Measurements from ENCODE around the gene DSG3. TPM values are rescaled to one million over a fixed set of nuclear protein-coding genes. Genes with fewer than 3 reads are reported as not detected.

The DSG3 gene
- total RNA-seq, 1 donor from 2014 or later, result not detected

DNA sequence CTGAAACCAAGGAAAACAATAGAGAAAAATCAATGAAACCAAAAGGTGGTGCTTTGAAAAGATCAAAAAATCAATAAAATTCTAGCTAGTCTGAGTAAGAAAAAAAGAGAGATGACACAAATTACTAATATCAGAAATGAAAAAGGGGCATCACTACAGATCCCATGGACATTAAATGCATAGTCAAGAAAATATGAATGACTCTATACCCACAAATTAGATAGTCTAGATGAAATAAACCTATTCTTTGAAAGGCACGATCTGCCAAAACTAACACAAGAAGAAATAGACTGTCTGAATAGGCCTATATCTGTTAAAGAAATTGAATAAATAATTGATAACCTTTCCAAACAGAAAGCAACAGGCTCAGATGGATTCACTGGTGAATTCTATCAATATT lies 15.2 kb upstream of the DSG3 start:
- H2AFZ ChIP-seq (replicated peaks), result no peak overlapping the region
- DNase-seq (ENCODE audit: low spot score), result no peak
- H3K27ac ChIP-seq, result no peak overlapping the region
- Mint-ChIP-seq H3K4me1 (no peaks in the 10 kb centered on the region), H3K27me3 (ENCODE audit: insufficient read depth, low read depth) (peaks cover 2% of the 10 kb centered on the region), H3K4me3 (no peak overlapping the region), H3K27ac (no peak overlapping the region), H3K36me3 (no peaks in the 10 kb centered on the region), H3K9me3 (peaks cover 4% of the 10 kb centered on the region)
- no peaks in the 10 kb centered on the region for H3K36me3 ChIP-seq
- no peaks in the 10 kb centered on the region for H3K79me2 ChIP-seq (ENCODE audit: low read depth)
- TF ChIP-seq CTCF (IDR thresholded peaks at IDR 0.05) (no peak), EZH2 (IDR thresholded peaks at IDR 0.05) (no peak), EZH2phosphoT487 (IDR thresholded peaks at IDR 0.05) (no peak)
- H3K4me3 ChIP-seq, result no peak overlapping the region
- no peak overlapping the region for H3K9ac ChIP-seq
- H3K4me1 ChIP-seq, result no peaks in the 10 kb centered on the region
- no peaks in the 10 kb centered on the region for H3K27me3 ChIP-seq
- no peaks in the 10 kb centered on the region for H3K9me3 ChIP-seq (ENCODE audit: low read depth)
- H4K20me1 ChIP-seq (ENCODE audit: low read depth), result no peaks in the 10 kb centered on the region
- no peak overlapping the region for H3K4me2 ChIP-seq
- H3F3A ChIP-seq (ENCODE audit: low read depth), result no peaks in the 10 kb centered on the region

DNA sequence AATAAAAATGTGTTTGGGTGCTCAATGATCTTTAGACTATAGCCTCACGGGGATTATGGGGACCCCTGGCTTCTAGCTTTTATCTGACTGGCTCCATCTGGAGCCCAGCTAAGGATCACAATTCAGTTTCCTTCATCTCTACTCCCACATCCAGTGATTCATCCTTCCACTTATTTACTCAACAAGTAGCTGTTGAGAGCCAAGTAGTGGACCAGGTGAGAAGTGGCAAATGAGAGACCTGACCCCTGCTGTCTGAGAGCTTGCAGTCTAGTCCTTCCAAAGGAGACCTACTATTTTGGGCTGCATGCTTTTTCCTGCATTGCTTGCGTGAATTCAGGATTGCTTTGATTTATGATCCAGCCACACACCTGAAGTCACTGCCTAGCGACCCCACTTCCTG lies 10.7 kb upstream of the DSG3 start:
- no peak overlapping the region for H3K4me3 ChIP-seq
- H3K4me2 ChIP-seq, result no peak overlapping the region
- H3F3A ChIP-seq (ENCODE audit: low read depth), result no peaks in the 10 kb centered on the region
- H3K27me3 ChIP-seq, result no peaks in the 10 kb centered on the region
- H3K4me1 Mint-ChIP-seq, result no peaks in the 10 kb centered on the region
- H3K27ac Mint-ChIP-seq, result no peak overlapping the region
- no peaks in the 10 kb centered on the region for H3K4me1 ChIP-seq
- no peaks in the 10 kb centered on the region for H4K20me1 ChIP-seq (ENCODE audit: low read depth)
- no peak overlapping the region for H2AFZ ChIP-seq (replicated peaks)
- no peaks in the 10 kb centered on the region for H3K9me3 ChIP-seq (ENCODE audit: low read depth)
- H3K4me3 Mint-ChIP-seq, result no peak overlapping the region
- no peaks in the 10 kb centered on the region for H3K36me3 ChIP-seq
- no peak for DNase-seq (ENCODE audit: low spot score)
- no peaks in the 10 kb centered on the region for H3K79me2 ChIP-seq (ENCODE audit: low read depth)
- no peak overlapping the region for H3K9ac ChIP-seq
- peaks cover 4% of the 10 kb centered on the region for H3K9me3 Mint-ChIP-seq
- no peaks in the 10 kb centered on the region for H3K27me3 Mint-ChIP-seq (ENCODE audit: insufficient read depth, low read depth)
- H3K36me3 Mint-ChIP-seq, result no peaks in the 10 kb centered on the region
- no peak for TF ChIP-seq EZH2 (IDR thresholded peaks at IDR 0.05)
- TF ChIP-seq CTCF (IDR thresholded peaks at IDR 0.05), result no peak
- TF ChIP-seq EZH2phosphoT487 (IDR thresholded peaks at IDR 0.05), result no peak
- no peak overlapping the region for H3K27ac ChIP-seq

DNA sequence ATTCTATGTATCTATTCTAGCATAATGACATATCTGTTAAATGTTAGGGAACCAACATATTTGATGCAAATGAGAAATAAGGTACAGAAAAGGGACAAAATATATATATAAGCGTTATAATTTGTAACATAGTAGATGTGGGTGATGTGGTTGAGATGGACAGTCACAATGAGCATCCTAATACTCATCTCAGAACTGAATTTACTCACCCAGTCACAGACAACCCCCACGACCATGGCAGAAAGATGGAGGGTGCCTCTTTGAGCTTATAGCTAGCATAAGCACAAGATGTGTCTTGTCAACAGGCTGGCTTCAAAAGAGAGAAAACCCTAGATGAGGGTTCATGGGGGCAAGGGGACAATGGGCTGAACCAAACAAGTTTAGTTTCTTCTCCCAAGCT lies 9.1 kb upstream of the DSG3 start:
- Histone ChIP-seq H3K27ac (no peak overlapping the region), H4K20me1 (ENCODE audit: low read depth) (no peaks in the 10 kb centered on the region), H3K27me3 (no peaks in the 10 kb centered on the region), H3K79me2 (ENCODE audit: low read depth) (no peaks in the 10 kb centered on the region), H3K4me3 (no peak overlapping the region), H3F3A (ENCODE audit: low read depth) (no peaks in the 10 kb centered on the region), H3K4me2 (no peak overlapping the region), H3K9ac (no peak overlapping the region), H3K4me1 (no peaks in the 10 kb centered on the region), H2AFZ (replicated peaks) (no peak overlapping the region), H3K36me3 (no peaks in the 10 kb centered on the region), H3K9me3 (ENCODE audit: low read depth) (no peaks in the 10 kb centered on the region)
- Mint-ChIP-seq H3K36me3 (no peaks in the 10 kb centered on the region), H3K4me1 (no peaks in the 10 kb centered on the region), H3K27ac (no peak overlapping the region), H3K9me3 (no peaks in the 10 kb centered on the region), H3K4me3 (no peak overlapping the region), H3K27me3 (ENCODE audit: insufficient read depth, low read depth) (peaks cover under 1% of the 10 kb centered on the region)
- TF ChIP-seq EZH2 (IDR thresholded peaks at IDR 0.05) (no peak), CTCF (IDR thresholded peaks at IDR 0.05) (no peak), EZH2phosphoT487 (IDR thresholded peaks at IDR 0.05) (no peak)
- no peak for DNase-seq (ENCODE audit: low spot score)

Measured in neural progenitor cell (in vitro differentiated cells).